Dermis blood vessel endothelial cell (primary cell): Measurements from ENCODE around the gene ZNF83. TPM values are rescaled to one million over a fixed set of nuclear protein-coding genes. Genes with fewer than 3 reads are reported as not detected.
"Not testable (repeated sequence)": the region's sequence is repeated elsewhere in the genome, so short reads cannot be mapped to it uniquely, and the experiment has no call there.

Experiments used
- DNase-seq: peaks from one replicate; pipeline ENCODE4 v3.0.0; 2010
- total RNA-seq: library from RNA; depleted of rRNA; stranded (reverse); fragments of >200 nt; gene quantifications from 2 replicates; pipeline ENCODE4 v1.2.3, GENCODE V29; 2014

ZNF83 gene
- total RNA-seq, 1 donor from 2014 or later, result 72.3 TPM

GRCh38 chr19:52638601-52639000 lies 446 bp upstream of the ZNF83 start:
- DNase-seq, result peak; percentile 55

- DNase-seq, result no peak
These were observed 2.2 kb downstream of the ZNF83 start for GRCh38 chr19:52635786-52636570.

- not testable (repeated sequence) for DNase-seq
These were observed 10.7 kb downstream of the ZNF83 start for GRCh38 chr19:52627441-52627840.

- DNase-seq, result no peak
These were observed 11.2 kb downstream of the ZNF83 start for GRCh38 chr19:52626915-52627314.

GRCh38 chr19:52622261-52622660 lies 15.9 kb downstream of the ZNF83 start:
- DNase-seq, result no peak

- no peak for DNase-seq
These were observed 16.8 kb downstream of the ZNF83 start for GRCh38 chr19:52621376-52621775.

GRCh38 chr19:52613299-52613906 lies 24.8 kb downstream of the ZNF83 start:
- no peak for DNase-seq

GRCh38 chr19:52603558-52604207 lies 34.5 kb downstream of the ZNF83 start:
- no peak for DNase-seq

- no peak for DNase-seq
These were observed 35.2 kb downstream of the ZNF83 start for GRCh38 chr19:52602941-52603340.

- DNase-seq, result not testable (repeated sequence)
These were observed 36.2 kb downstream of the ZNF83 start for GRCh38 chr19:52601974-52602366.

- DNase-seq, result peak; percentile 86
These were observed 36.9 kb downstream of the ZNF83 start for GRCh38 chr19:52601025-52601973.

- DNase-seq, result peak; percentile 36
These were observed 37.5 kb downstream of the ZNF83 start for GRCh38 chr19:52600639-52601024.

GRCh38 chr19:52599241-52599640 lies 38.9 kb downstream of the ZNF83 start:
- no peak for DNase-seq

- DNase-seq, result not testable (repeated sequence)
These were observed 44.7 kb downstream of the ZNF83 start for GRCh38 chr19:52593441-52593840.

- no peak for DNase-seq
These were observed 45.9 kb downstream of the ZNF83 start for GRCh38 chr19:52592301-52592700.

- no peak for DNase-seq
These were observed 47.4 kb downstream of the ZNF83 start for GRCh38 chr19:52590728-52591127.

GRCh38 chr19:52585604-52586003 lies 52.6 kb downstream of the ZNF83 start:
- DNase-seq, result no peak

- no peak for DNase-seq
These were observed 53.3 kb downstream of the ZNF83 start for GRCh38 chr19:52584736-52585440.

GRCh38 chr19:52570000-52570861 lies 67.9 kb downstream of the ZNF83 start, which contains the start of gene ZNF701:
Gene ZNF701, plus strand, starts transcription at chr19:52570287. Its CDS starts 3,861 bp downstream, at chr19:52574148.
- peak; percentile 95 for DNase-seq

- DNase-seq, result not testable (repeated sequence)
These were observed 68.5 kb downstream of the ZNF83 start for GRCh38 chr19:52569638-52569999.

GRCh38 chr19:52567921-52568320 lies 70.2 kb downstream of the ZNF83 start:
- no peak for DNase-seq
